GM19023 (cell line): ENCODE measurements around the gene PROZ.
A peak's percentile ranks its signal among the peaks of the same experiment; 100 is the strongest.

Source experiments
- ATAC-seq: cut with Tn5 transposase; IDR thresholded peaks from one replicate; pipeline ENCODE4 v1.9.1; 2021; ENCODE audit warnings: mild to moderate bottlenecking, moderate library complexity; ENCODE audit not compliant: unreplicated experiment

Gene PROZ

GRCh38 chr13:113196970-113197737 is 38.7 kb downstream of the PROZ start:
- no peak for ATAC-seq

DNA sequence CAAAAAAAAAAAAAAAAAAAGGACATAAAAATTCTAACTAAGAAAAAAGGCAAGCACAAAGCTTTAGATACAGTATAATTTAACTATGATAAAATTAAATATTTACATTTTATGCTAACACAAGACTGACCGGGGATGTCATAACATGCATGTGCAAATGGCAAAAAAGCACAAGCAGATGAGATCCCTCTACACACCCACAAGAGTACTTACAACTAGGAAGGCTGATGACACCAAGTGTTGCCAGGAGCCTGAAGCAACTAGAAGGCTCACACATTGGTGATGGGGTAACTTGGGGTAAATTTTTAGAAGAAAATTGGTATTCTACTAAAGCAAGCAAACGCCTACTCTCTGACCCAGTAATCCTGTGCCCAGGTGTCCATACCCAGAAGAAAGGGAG is 43.4 kb downstream of the PROZ start:
- no peak for ATAC-seq

DNA sequence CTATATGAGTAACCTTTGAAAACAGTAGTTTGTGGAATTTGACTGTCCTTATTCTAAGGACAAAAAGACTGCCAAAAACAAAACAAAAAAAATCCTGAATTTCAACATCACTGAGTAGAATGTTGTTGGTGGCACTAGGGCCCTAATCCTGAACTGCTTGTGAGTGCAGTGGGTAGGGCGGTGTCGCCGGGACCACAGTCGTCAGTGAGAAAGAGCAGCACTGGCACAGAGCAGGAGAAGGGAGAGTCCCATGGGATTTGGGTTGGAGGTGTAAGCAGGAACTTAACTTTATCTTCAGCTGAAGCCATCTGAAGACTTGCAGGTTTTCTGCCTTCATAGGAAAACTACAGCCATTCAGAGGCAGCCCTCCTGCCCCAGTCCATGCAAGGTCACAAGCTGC is 44.5 kb downstream of the PROZ start:
- no peak for ATAC-seq

- no peak for ATAC-seq
These were observed 45.3 kb downstream of the PROZ start for GRCh38 chr13:113203507-113204377.

- ATAC-seq: no peak
These were observed 45.9 kb downstream of the PROZ start for GRCh38 chr13:113204378-113204734.

- ATAC-seq: no peak
These were observed 47.0 kb downstream of the PROZ start for GRCh38 chr13:113205428-113205931.

DNA sequence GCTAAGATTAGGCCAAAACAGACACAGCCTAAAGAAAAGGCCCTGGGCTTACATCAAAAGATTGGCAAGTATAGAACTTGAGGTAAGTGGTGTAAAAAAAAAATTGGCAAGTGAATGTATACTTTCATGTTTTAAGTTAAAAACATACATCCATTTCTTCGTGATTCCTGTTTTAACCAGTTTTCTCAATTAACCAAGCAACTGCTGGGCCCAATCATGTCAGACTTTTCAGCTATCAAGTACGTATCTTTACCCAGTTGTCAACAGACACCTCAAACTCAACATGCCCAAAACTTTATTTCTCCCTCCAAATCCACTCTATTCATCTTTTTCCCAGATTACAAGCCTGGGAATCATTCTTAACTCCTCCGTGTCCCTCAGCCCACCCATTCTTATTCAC is 49.0 kb downstream of the PROZ start:
- no peak for ATAC-seq

GRCh38 chr13:113207890-113208420 is 49.5 kb downstream of the PROZ start:
- ATAC-seq: peak; percentile 8

- ATAC-seq: peak; percentile 76
These were observed 50.2 kb downstream of the PROZ start, which contains the start of gene PCID2 for GRCh38 chr13:113208421-113209335. Gene PCID2, minus strand, starts transcription at chr13:113208669. Its CDS starts 35 bp downstream, at chr13:113208634.

GRCh38 chr13:113209336-113209758 is 50.9 kb downstream of the PROZ start, which contains the start of gene CUL4A:
Gene CUL4A, plus strand, starts transcription at chr13:113209613. Its CDS starts 15 bp downstream, at chr13:113209628.
- ATAC-seq: peak; percentile 50

DNA sequence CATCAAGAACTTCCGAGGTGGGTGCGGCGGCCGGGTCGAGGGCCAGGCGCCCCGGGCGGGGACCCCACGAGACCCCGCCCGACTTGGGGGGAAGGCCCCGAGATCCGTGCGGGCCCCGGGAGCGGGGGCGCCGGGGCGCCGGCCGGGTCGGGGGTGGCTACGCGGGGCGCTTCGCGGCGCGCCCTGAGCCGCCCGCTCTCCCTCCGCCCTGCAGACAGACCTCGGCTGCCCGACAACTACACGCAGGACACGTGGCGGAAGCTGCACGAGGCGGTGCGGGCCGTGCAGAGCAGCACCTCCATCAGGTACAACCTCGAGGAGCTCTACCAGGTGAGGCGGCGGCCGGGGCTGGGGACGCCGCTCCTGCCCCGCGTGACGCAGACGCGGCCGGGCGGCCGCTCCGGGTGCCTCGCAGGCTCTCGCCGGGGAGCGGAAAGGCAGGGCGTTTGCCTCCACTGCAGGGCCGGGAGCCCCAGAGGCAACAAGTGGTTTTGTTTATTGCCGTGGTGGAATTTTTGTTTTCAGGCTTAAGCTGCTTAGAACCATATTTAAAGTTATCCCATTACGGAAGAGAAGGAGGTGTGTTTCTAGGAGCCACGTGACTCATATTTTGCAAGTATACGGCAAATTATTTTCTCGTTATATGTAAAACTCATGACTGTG is 51.4 kb downstream of the PROZ start:
- peak; percentile 39 for ATAC-seq

DNA sequence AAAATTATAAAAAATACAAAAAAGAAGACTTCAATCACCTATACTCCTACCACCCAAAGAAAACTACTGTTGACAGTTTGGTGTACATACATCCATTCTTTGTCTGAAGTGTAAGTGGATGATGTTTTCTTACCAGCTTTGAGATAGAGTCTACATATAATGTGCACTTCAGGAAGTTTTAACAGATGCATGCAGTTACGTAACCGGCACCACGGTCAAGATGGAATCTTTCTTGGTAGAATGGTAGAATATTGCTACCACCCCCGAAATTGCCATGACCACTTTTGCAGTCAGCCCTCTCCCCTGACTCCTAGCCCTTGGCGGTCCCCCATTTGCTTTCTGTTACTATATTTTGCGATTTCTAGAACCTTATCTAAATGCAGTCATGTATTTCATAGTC is 52.4 kb downstream of the PROZ start:
- no peak for ATAC-seq

GRCh38 chr13:113211774-113212173 is 53.3 kb downstream of the PROZ start:
- no peak for ATAC-seq

DNA sequence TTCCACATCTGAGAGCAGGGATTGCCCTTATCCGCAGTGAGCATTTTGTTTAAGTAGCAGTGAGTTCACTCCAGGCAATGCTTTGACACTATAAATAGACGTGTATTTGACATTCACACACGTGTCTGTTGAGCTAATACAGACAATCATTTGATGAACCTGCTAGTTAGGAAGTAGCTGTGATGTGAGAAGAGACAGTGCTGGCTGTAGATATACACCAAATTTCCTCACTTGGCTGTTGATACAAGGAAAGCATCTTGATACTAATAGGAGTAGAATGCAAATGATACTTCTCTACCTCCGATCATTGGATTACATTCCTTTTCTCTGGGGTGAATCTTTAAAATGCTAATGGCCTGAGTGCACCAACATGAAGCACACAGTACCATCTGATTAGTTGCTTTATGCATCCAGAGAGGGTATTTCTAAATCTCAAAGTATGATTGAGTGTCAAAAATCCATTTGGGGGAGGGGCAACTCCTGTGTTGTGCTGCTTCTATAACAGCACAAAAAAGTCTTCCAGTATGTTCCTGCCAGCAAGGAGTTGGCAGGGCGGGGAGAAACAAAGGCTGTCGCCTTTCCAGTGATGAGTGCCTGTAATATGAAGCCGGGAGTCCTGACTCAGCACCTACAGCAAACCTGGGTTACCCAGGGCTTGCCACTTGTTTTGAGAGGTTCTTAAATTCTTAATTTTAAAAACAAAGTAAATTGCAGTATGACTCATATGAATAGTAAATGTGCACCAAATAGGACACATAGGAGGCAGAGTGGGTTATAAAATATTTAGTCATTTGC is 58.0 kb downstream of the PROZ start:
- ATAC-seq: no peak

DNA sequence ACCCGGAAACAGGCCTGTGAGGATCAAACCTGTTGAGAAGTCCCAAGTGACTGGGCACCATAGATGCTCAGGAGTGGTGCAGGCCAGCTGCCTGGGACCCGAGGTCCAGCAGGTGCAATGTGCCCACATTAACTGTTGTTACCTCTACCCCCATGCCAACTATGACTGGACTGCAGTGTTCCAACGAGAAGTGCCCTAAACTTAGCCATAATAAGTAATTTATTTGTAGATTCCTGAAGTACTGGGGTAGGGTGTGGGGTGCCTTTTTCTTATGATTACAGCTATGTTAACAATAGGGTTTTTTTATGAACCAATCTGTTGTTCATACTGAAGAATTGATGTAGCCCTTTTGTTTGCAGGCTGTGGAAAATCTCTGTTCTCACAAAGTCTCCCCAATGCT is 60.1 kb downstream of the PROZ start:
- no peak for ATAC-seq

GRCh38 chr13:113219256-113219940 is 61.0 kb downstream of the PROZ start:
- ATAC-seq: no peak

DNA sequence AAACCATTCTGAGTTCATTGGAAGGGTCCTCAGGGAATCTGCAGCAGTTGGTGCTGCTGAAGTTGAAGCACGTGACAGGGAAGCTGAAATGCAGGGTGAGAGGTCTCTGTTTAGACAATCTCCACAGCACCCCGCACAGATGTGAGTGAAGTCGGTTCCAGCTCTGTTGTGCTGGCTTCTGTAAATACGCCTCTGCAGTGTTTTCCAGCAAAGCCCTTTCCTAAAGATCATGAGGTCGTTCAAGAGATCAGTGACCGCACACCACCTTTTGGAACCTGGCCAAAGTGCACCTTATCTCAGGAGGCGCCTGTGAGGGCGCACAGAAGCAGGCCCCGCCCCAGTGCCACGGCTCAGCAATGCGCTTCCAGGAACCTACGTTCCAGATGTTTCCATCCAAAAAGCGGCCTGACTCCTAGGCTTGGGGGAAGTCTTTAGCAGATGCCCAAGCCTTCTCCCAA is 61.7 kb downstream of the PROZ start:
- ATAC-seq: no peak

- no peak for ATAC-seq
These were observed 62.4 kb downstream of the PROZ start for GRCh38 chr13:113220877-113221276.
